Left forelimb (tissue), 1 donor: Measurements from ENCODE around the gene SGPL1.

ENCODE experiments used
- DNase-seq: peaks from one replicate; pipeline ENCODE4 v3.0.0-alpha.2; 2018; ENCODE audit warnings: low spot score

Gene SGPL1

DNA sequence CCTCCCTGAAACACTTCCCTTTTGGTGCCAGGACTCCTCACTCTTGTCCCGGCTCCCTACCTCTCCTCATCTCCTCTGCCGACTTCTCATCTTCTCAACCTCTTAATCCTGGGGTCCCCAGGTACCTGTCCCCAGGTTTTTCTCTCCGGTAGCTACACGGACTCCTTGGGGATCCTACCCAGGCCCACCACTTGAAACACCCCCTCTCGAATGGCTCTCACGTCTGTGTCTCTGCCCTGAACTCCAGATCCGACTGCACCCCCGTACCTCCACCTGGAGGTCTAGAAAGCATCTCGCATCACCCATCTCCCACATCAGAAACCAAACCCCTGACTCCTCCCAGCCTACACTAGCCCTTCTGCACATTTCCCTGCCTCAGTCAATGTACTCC lies 35.4 kb upstream of the SGPL1 start:
- no peak for DNase-seq

DNA sequence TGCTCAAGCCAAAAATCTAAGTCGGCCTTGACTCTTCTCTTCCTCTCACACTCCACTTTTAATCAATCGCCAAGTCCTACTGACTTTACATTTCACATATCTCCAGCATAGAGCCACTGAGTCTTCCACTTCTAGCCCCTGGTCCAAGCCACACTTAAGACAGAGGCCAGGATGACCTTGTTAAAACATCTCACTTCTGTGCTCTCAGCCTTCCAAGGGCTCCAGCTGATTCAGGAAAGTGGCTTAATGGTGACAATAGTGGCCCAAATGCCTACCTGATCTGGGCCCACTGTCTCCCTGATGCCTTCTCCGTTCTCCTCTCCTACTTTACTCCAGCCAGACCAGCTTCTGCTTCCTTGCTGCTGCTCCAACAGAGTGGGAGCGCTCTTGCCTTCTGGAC lies 35.0 kb upstream of the SGPL1 start:
- DNase-seq, result no peak

DNA sequence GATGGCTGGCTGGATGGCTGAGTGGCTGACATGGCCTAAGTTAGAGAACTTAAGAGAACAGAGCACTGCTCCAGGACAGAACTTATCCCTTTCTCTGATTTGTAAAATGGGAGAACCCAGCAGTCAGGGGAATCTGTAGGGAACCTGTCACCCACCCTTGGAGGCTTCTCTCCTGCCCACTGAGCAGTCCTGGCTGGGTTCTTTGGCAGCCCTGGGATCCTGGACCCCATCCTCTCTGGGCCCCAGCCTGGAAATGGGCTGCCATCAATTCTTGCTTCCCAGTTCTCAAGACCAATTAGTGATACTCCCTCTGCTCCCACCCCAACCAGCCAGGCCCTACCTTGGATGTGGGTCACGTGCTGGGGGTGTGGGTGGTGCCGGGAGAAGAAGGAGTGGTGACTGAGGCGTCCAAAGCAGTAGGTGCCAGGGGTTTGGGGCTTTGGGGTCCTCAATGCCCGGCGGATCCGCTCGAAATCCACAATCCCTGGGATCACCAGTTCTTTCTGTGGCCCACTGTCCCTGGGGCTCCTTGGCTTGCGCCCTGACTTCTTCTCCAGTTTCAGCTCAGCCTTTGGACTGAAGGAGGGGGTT lies 34.2 kb upstream of the SGPL1 start:
- DNase-seq, result no peak

DNA sequence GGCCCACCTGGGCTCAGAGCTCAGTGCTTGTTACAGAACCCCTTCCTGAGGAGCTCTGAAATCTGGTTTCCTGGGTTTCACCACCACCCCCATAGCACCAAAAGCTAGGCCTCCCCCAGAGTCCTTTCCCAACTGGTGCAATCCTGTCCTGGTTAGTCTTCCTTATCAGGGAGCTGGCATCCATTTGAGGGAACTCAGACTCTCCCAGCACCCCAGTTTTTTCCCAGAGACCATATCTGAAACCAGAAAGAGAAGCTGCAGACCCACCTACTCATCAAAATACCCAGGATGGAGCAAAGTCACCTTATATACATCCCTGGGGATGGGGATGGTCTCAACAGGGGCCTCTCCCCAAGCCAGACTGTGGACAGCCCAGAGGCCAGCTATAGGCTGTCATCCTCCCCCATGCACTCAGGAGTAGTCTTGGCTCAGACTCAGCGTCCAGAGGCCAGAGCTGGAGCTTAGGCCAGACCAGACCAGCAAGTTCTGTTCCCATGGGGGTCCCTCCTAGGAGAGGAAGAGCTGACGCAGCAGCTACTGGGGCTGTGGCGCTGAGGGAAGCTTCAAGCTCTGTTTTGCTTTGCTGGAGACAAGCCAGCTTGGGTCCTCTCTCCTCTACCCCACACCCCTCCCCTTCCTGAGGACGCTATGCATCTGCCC lies 33.5 kb upstream of the SGPL1 start:
- DNase-seq, result no peak

DNA sequence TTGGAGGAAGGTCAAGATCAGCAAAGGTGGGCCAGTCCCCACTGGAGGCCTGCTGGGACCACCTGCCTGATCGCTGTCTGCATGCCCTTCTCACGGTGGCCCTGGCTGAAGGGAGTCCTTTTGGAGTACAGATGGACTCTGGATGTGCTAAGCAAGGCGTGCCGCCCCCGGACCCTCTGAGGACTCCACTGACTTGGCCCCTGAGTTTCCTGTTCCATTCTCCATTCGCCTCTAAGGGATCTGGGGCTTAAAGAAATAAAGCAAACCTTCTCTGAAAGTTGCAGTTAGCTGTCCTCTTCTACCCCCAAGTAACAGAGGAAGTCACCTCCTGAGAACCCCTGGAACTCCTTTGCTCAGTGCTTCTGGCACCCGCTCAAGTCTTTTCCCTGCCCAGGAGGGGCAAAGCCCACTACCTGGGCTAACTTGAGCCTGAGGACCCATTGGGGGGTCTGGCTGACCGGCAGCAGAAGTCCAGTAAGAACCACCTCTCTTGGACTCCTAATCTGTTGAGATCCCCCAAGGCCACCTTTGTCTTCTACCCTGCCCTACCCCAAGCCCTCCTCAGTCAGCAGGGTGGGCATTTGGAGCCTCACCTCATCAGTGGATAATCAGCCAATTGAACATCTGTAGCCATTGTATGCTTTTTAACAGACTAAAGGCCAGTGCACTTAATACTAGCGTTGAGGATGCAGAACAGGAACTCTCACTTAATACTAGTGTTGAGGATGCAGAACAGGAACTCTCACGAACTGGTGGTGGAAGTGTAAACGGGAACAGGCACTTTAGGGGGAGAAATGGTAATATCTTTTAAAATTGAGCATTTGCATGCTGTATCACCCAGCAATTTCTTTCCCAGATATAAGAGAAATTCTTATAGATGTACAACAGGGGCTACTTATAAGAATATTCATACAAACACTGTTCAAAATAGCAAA lies 32.7 kb upstream of the SGPL1 start:
- DNase-seq, result no peak

DNA sequence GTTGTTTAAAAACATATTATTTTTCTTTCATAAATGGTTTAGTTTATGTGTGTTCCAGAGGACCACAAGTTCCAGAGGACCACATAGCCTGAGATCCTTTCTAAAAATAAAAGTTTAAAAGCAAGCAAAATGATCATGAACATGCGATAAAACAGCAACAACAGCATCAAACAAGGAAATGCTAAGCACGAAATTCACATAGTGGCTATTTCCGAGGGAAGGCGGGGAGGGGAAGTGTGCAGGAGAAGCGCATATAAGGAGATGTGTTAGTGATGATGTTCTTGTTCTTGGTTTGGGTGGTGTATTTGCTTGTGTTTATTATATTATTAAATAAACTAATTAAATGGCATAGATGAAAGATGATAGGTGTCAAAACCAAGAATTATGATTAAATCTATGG lies 31.7 kb upstream of the SGPL1 start:
- DNase-seq, result no peak

DNA sequence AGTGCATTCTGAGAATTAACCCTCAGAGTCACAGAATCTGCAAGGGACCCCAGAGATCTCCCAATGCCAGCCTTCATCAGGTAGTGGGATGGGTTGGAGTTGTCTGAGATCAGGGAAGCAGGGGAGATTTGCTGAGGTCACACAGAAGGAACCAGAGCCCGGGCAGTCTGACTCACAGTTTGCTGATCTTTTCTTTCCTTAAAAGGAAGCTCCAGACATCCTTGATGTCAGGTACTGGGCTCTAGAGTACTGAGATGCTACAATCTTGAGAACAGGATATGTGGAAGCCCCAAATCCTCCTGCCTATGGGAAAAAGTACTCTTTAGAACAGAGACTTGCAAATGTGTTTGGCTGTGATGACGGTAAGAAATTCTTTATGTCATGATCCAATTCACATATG lies 31.3 kb upstream of the SGPL1 start:
- DNase-seq, result no peak

DNA sequence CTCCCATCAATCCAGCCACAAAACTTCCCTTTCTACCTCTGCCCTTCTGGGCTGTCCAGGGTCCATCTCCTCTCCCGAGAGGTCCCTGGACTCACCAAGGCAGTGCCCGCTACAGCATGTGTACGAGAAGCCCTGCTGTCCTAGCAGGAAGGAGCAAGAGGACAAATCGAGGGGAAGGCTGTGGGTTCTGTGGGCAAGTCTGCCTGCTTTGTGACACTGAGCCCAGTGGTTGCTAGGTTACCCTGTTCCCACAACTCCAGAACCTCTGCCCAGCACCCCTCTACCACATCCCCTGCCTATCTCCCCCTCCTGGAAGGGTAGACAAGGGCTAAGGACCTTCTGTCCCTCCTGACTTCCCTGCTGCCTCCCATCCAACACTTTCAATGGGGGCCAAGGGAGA lies 30.6 kb upstream of the SGPL1 start, which contains the start of gene TBATA:
TBATA (minus strand) TSS at position 188 of the 400 bp plus-strand sequence. CDS start 1,998 bp downstream, outside the sequence.
- DNase-seq, result no peak

DNA sequence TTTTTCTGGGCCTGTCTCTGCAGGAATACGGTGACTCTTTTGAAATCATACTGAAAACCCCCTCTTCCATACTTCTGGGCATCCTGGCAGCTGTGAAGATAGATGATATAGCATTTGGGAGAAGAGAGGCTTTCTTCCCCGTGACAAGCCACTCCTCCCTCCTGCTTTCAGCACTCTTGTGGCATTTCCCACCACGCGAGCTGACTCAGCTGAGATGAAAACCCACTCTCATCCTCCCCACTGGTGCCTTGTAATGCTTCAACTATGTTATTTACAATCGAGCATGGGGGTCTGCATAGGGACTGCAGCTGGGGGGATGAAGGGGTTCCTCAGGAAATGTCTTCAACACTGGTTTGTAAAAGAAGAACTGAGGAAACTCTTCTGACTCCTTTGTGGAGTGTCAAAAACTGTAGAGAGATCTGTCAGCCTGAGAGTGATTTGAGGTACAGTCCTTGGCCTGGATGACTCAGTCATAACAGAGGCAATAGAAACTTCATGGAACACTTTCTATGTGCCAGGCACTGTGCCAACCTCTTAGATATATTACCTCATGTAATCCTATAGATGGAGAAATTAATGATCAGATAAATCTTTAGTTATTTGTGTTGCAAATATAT lies 28.8 kb upstream of the SGPL1 start:
- no peak for DNase-seq

DNA sequence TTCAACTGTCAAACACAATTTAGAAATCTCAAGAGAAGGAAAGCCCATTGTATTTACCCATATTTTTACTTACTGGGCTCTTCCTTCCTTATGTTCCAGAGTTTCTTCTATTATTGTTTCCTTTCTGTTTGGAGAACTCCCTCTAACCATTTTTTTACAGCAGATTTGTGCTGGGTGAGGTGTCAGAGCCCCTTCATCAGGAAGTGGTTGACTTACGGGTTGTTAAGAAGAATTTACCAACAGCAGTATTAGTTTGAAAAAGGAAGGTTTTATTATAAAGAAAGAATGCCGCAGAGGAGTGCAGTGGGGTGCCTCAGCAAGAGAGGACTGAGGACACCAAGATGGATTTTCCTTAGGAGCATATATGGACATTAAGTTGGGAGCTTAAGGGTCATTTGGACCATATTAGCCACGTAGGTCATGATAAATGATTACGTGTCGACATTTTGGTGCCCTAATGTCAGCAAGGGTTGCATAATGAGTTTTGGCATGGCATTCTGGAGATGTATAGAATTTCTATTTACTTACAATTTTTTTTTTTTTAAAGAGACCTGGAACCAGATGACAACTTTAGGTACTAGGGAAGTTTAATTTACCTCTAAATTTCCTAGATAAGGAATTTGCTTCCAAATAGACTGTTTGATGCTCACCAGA lies 24.2 kb upstream of the SGPL1 start:
- no peak for DNase-seq

DNA sequence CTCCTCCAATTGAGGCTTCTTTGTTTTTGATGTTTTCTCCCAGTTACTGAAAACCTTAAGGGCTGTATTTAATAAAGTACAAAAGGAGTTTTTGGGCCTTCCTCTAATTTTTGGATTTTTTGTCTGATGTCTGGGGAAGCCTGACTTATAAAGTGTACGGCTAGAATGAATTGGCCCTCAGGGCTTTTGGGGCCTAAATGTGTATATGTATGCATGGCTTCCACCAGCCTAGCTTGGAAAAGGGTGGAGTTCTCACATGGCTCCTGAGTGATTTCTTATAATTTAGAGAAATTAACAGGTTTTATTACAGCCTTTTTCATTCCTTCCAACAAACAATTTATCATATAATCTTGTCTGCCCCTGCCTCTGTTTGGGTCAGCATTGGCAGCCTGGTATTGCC lies 20.1 kb upstream of the SGPL1 start:
- DNase-seq, result no peak

DNA sequence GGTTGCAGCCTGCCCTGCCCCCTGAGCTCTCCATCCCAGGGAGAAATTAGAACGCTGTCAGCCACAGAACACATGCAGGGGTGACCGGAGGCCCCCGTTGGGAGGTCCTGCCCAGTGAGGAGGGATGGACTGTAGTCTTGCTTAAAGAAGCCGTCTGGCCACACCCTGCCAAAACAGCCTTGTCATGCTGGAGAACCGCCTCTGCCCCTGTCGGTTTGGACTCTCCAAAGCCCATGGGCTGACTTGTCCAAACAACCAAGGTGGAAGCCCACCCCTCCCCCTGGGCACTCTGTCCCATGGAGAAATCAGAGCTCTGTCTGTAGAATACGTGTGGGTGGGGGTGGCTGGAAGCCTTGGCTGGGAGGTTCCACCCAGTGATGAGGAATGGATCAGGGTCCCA lies 17.9 kb upstream of the SGPL1 start:
- no peak for DNase-seq

DNA sequence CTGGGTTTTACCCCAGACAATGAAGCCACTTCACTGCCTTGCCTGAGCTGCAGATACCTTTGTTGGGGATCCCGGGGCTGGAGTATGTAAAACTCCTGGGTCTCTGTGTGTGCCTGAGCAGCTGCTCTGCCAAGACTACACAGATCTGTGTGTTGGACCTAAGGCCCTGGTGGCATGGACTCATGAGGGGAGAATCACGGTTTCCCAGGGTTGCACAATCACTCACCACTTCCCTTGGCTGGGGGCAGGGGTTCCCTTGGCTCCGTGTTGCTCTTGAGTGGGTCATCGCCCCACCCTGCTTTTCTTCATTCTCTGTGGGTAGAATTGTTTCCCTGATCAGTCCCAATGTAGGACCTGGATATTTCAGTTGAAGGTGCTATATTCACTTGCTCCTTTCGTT lies 16.6 kb upstream of the SGPL1 start:
- no peak for DNase-seq

DNA sequence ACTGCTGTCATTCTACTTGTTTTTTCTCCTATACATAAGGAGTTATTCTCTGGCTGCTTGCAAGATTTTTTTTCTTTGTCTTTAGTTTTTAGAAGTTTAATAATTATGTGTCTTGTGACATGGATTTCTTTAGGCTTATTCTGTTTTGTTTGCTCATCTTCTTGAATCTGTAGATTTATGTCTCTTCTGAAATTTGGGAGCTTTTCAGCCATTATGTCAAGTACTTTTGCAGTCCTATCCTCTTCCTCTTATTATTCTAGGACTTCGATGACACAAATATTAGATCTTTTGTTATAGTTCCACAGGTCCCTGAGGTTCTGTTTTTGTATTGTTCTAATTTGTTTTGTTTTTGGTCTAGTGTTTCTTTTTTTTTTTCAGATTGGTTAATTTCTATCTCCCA lies 13.9 kb upstream of the SGPL1 start:
- DNase-seq, result no peak

DNA sequence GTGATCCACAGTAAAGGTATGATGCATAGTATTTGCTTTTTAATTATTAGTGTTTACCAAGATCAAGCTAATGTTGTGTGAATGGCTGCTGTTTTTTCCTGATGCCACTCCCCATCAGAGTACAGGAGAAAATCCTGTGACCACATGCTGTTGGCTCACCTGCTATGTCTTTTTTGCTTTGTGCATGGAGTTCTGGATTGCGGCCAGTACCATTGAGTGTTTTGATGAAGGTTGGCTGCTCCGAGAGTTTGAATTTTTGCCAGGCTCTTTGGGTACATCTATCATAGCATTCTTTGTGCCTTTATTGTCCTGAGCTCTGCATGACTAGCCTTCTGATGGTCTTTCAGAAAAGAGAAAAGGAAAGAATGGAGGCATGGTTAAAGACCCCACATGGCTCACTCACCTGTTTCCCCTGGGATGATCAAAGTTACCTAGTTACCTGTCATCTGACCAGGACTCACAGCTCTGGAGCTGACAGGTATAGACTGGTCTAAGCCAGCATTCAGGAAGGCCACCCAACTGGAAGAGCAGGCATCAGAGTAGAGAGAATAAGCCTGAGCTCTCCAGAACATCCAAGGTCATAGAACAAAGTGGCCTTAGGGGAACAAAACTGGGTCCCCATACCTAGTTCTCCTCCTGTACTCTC lies 11.8 kb upstream of the SGPL1 start:
- no peak for DNase-seq

DNA sequence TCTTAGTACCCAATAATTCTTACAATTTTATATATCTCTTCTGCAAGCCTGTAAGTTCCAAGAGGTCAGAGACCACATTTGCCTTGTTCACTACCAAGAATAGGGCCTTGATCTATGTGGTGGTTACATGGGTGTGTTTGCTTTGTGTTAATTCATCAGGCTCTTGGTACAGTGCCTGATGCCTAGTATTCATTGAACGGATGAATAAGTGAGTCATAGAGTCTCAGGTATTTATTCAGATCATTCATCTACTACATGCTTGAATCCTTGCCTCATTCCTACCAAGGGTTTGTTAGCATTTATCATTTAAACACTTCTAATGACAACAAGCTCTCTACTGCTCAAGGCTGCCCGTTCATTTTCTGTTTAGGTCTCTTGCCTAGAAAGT lies 11.3 kb upstream of the SGPL1 start:
- DNase-seq, result no peak

DNA sequence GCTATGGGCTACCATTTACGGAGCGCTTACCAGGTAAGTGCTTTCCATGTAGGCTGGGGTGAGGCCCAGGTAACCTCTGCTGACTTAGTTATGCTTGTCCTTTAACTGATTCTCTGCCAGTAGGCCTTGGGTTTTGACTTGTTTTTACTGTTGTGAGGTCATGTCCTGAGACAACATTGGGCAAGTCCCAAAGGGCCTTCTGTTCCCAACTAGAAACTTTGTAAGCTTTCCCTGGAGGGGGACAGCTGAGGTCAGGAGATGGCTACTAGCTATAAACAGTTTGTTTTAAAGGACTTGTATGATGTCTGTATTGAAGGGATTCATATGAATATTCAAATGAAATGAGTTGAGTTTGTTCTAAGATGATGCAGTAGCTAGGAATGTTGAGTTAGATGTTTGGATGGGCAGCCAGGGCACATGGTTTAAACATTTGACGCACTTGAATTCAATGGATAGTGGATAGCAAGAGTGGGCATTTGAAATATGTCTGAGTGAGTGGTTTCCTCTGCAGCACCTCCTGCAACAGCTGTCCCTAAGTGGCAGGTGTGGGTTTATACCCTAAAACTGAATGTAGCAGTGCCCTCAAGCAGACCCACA lies 10.0 kb upstream of the SGPL1 start:
- no peak for DNase-seq

DNA sequence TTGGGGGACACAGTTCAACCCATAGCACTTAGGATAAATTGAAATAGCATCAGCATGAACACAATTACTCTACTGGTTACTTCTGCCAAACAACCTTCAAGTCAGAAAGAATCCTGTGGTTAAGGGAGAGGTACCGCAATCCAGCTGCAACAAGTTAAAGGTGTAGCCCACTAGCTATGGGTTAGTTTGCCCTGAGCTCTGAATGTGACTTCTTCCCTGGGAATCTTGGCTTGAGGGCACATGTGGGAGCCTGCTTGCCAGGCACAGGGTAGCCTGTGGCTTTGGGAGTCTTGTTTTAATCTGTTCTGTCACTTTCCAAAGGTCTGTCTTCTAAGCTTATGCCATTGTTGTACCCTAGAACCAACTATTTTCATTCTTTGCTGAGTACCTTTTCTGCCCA lies 8.9 kb upstream of the SGPL1 start:
- no peak for DNase-seq

DNA sequence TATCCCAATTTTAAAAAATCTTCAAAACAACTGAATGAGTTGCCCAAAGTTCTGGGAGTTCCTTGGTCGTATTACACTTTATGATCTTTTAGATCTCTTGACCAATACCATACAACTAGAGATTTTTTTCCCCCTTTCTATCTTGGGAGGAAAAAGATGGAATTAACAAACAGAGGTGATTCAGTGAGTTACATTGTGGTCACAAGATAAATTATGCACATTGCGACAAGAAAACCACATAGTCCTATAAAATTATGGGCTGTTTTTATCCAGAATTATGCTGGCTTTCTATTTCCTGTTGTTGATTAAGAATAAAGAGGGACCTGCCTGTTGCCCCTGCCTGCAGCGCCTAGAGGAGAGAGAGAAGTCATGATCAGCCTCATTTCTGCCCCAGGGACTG lies 8.2 kb upstream of the SGPL1 start:
- no peak for DNase-seq

DNA sequence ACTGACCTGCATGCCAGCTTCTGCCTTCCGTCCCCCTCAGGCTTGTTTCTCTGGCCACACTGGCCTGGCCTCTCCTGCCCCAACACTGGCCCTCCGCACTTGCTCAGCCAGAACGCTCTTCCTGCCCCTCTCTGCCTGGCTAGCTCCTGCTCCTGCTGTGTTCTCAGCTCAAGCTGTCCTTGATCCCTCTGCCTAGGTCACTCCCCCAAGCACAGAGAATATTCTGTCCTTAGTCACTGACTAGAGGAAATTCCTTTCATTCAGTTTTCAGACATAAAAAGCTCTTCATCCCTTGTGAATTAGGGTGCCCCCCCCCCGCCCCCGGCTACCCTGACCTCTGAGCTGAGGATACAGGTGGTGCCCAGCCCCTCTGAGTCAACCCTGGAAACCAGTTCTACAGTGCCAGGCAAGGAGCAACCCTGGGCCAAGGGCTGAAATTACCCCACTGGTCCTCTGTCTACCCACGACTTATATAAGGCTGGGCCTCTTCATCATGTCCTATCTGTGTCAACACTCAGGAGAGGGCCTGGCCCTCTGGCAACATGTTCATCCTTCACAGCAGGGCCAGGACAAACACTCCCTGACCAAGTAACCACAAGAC lies 6.6 kb upstream of the SGPL1 start:
- DNase-seq, result no peak

DNA sequence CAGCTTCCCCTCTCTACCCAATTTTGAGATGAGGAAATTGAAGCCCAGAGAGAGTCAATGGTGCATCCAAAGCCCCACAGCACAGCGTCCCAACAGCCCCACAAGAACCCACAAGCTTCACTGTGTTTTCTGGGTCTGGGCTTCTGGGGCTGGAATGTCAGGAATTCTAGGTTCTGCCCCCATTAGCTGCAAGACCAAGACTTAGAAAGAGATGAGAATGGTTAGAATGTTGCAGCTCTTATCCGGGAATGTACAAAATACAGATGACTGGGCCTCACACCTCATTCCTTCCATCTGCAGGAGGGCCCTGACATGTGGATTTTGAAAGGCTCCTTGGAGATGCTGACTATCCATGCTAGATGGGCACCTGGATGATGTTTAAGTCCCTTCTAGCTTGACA lies 6.0 kb upstream of the SGPL1 start:
- no peak for DNase-seq
